ENCODE results near the gene ABCG1. TPM values are rescaled to one million over a fixed set of nuclear protein-coding genes. Genes with fewer than 3 reads are reported as not detected.

The ABCG1 gene
- total RNA-seq (10 to 100 TPM in 3 of 4 donors, 1 to 10 TPM in 1; 6.0 to 19.3 (median 13.6) TPM), polyA plus RNA-seq (10 to 100 TPM in 2 of 3 donors, 1 to 10 TPM in 1; 8.1 to 15.6 (median 10.2) TPM)

- H3K27ac ChIP-seq, result peak within 1 kb of the TSS; percentile 77 to 91 (median 82)
- 0 to 1% methylated on average over 83 of the region's 83 CpGs for WGBS, 2 donors
- peaks cover 0 to 42% (median 33%) of the 10 kb centered on the region in 4 donors for H3K4me1 ChIP-seq
- H3K4me3 ChIP-seq, result peak within 1 kb of the TSS; percentile 66 to 74 (median 70)
- H3K27me3 ChIP-seq, result no peaks in the 10 kb centered on the region
- intact Hi-C loops (cut with DNase I), result loop anchor here (2.0 to 10.0 kb wide), 2 partner anchors 40 to 74 kb away; no protein-coding TSS in a partner anchor
- H3K9me3 ChIP-seq, result no peaks in the 10 kb centered on the region
- TF ChIP-seq POLR2AphosphoS5 (IDR thresholded peaks at IDR 0.05), result peak; percentile 10 to 68 (median 62)
- TF ChIP-seq POLR2A (IDR thresholded peaks at IDR 0.05), result no peak
- no peak for TF ChIP-seq CTCF (IDR thresholded peaks at IDR 0.05)
- no peak for TF ChIP-seq EP300 (IDR thresholded peaks at IDR 0.05)
- H3K36me3 ChIP-seq, result no peaks in the 10 kb centered on the region
- peak; percentile 79 for DNase-seq
These were observed at the start of gene ABCG1 for GRCh38 chr21:42218836-42219605. TSS of gene ABCG1 (plus strand) at chr21:42219140. CDS start at chr21:42219263, 123 bp downstream.

- intact Hi-C loops (cut with DNase I), result no loop called here
- no peaks in the 10 kb centered on the region for H3K36me3 ChIP-seq
- no peaks in the 10 kb centered on the region for H3K27me3 ChIP-seq
- H3K4me3 ChIP-seq, result no peak overlapping the region
- no peaks in the 10 kb centered on the region for H3K4me1 ChIP-seq
- no peaks in the 10 kb centered on the region for H3K9me3 ChIP-seq
- no peak for DNase-seq
- TF ChIP-seq EP300 (IDR thresholded peaks at IDR 0.05) (no peak), POLR2A (IDR thresholded peaks at IDR 0.05) (no peak), CTCF (IDR thresholded peaks at IDR 0.05) (no peak), POLR2AphosphoS5 (IDR thresholded peaks at IDR 0.05) (no peak)
- no peak overlapping the region for H3K27ac ChIP-seq
These were observed 49.2 kb upstream of the ABCG1 start for GRCh38 chr21:42169758-42170157.

- DNase-seq, result no peak
- H3K27me3 ChIP-seq, result no peaks in the 10 kb centered on the region
- no peaks in the 10 kb centered on the region for H3K36me3 ChIP-seq
- H3K4me3 ChIP-seq, result no peak overlapping the region
- peaks cover 0 to 2% (median under 1%) of the 10 kb centered on the region in 4 donors for H3K4me1 ChIP-seq
- TF ChIP-seq CTCF (IDR thresholded peaks at IDR 0.05) (no peak), POLR2AphosphoS5 (IDR thresholded peaks at IDR 0.05) (peak in 1 of 4 donors; percentile 8)
- no peaks in the 10 kb centered on the region for H3K9me3 ChIP-seq
- peak overlapping the region in 1 of 4 donors; percentile 12 for H3K27ac ChIP-seq
- intact Hi-C loops (cut with DNase I), result no loop called here
- 19 to 67% methylated on average over 14 of the region's 14 CpGs for WGBS, 2 donors
These were observed 47.6 kb upstream of the ABCG1 start for GRCh38 chr21:42171091-42172053.

GRCh38 chr21:42172596-42173483, 46.1 kb upstream of the ABCG1 start:
- no peak for TF ChIP-seq POLR2AphosphoS5 (IDR thresholded peaks at IDR 0.05)
- TF ChIP-seq CTCF (IDR thresholded peaks at IDR 0.05), result no peak
- no peak for TF ChIP-seq EP300 (IDR thresholded peaks at IDR 0.05)
- TF ChIP-seq POLR2A (IDR thresholded peaks at IDR 0.05), result no peak
- intact Hi-C loops (cut with DNase I), result no loop called here
- H3K27me3 ChIP-seq, result no peaks in the 10 kb centered on the region
- no peaks in the 10 kb centered on the region for H3K9me3 ChIP-seq
- no peak overlapping the region for H3K4me3 ChIP-seq
- H3K4me1 ChIP-seq, result peaks cover 0 to 14% (median 8%) of the 10 kb centered on the region in 4 donors
- H3K27ac ChIP-seq, result no peak overlapping the region
- no peak for DNase-seq
- 93 to 94% methylated on average over 40 of the region's 40 CpGs for WGBS, 2 donors
- no peaks in the 10 kb centered on the region for H3K36me3 ChIP-seq
